Ishikawa (cell line): Measurements from ENCODE around the gene URI1.

Experiments used
- CEBPB ChIP-seq: IDR thresholded peaks from 2 replicates; pipeline ENCODE4 v1.6.1; 2012
- CREB1 ChIP-seq: IDR thresholded peaks from 2 replicates; pipeline ENCODE4 v1.6.1; 2012; ENCODE audit warnings: low read depth
- EGR1 ChIP-seq: IDR thresholded peaks from 2 replicates; pipeline ENCODE4 v1.6.1; 2012
- EP300 ChIP-seq: IDR thresholded peaks from 2 replicates; pipeline ENCODE4 v1.6.1; 2012; ENCODE audit warnings: borderline replicate concordance
- FOXM1 ChIP-seq: IDR thresholded peaks from 2 replicates; pipeline ENCODE4 v1.6.1; 2012; ENCODE audit warnings: low read depth, borderline replicate concordance
- MAX ChIP-seq: IDR thresholded peaks from 2 replicates; pipeline ENCODE4 v1.6.1; 2012
- NFIC ChIP-seq: IDR thresholded peaks from 2 replicates; pipeline ENCODE4 v1.6.1; 2012
- RAD21 ChIP-seq: IDR thresholded peaks from 2 replicates; pipeline ENCODE4 v1.6.1; 2012; ENCODE audit warnings: low read depth
- REST ChIP-seq: IDR thresholded peaks from 2 replicates; pipeline ENCODE4 v1.6.1; 2012; ENCODE audit warnings: low read depth, mild to moderate bottlenecking
- TAF1 ChIP-seq: IDR thresholded peaks from 2 replicates; pipeline ENCODE4 v1.6.1; 2012; ENCODE audit warnings: low read depth, mild to moderate bottlenecking
- TCF12 ChIP-seq: IDR thresholded peaks from 2 replicates; pipeline ENCODE4 v1.6.1; 2012; ENCODE audit warnings: low read depth
- TEAD4 ChIP-seq: IDR thresholded peaks from 2 replicates; pipeline ENCODE4 v1.6.1; 2012
- USF1 ChIP-seq: IDR thresholded peaks from 2 replicates; pipeline ENCODE4 v1.6.1; 2012
- YY1 ChIP-seq: IDR thresholded peaks from 2 replicates; pipeline ENCODE4 v1.6.1; 2012; ENCODE audit warnings: low read depth
- ZBTB7A ChIP-seq: IDR thresholded peaks from 2 replicates; pipeline ENCODE4 v1.6.1; 2012; ENCODE audit warnings: low read depth

Gene URI1

GRCh38 chr19:30037835-30038234 lies 95.8 kb downstream of the URI1 start:
- TF ChIP-seq NFIC (no peak), CEBPB (no peak), ZBTB7A (no peak), YY1 (no peak), EP300 (no peak), TAF1 (no peak), FOXM1 (no peak), EGR1 (no peak), USF1 (no peak), TCF12 (no peak), MAX (no peak), TEAD4 (no peak), RAD21 (no peak), CREB1 (no peak)

- TF ChIP-seq RAD21 (no peak), FOXM1 (no peak), TAF1 (no peak), YY1 (no peak), REST (no peak), MAX (no peak), USF1 (no peak), CREB1 (no peak), EGR1 (no peak), EP300 (no peak), ZBTB7A (no peak), NFIC (no peak), TEAD4 (no peak), TCF12 (no peak), CEBPB (no peak)
Measured at GRCh38 chr19:30044273-30045248, 102.5 kb downstream of the URI1 start.

GRCh38 chr19:30046522-30046921 lies 104.5 kb downstream of the URI1 start:
- TF ChIP-seq RAD21, result no peak
- TF ChIP-seq NFIC, result no peak
- no peak for TF ChIP-seq TCF12
- TF ChIP-seq CREB1, result no peak
- TF ChIP-seq ZBTB7A, result no peak
- TF ChIP-seq MAX, result no peak
- TF ChIP-seq CEBPB, result no peak
- no peak for TF ChIP-seq REST
- no peak for TF ChIP-seq TAF1
- TF ChIP-seq FOXM1, result no peak
- TF ChIP-seq EP300, result no peak
- no peak for TF ChIP-seq YY1
- no peak for TF ChIP-seq TEAD4

- TF ChIP-seq USF1 (no peak), TAF1 (no peak), REST (no peak), TEAD4 (no peak), ZBTB7A (no peak), NFIC (no peak), YY1 (no peak), EGR1 (no peak), RAD21 (no peak)
Measured at GRCh38 chr19:30047432-30047831, 105.4 kb downstream of the URI1 start.
